HepG2 (cell line): Measurements from ENCODE around the gene CPM. TPM values are rescaled to one million over a fixed set of nuclear protein-coding genes. Genes with fewer than 3 reads are reported as not detected.

Source experiments
- HIC2 ChIP-seq: sonication (generic); formaldehyde crosslinking; IDR thresholded peaks from 2 replicates; pipeline ENCODE4 v1.9.0; 2022; ENCODE audit warnings: low read depth, missing genetic modification reagents
- HMGA1 ChIP-seq: sonication (generic); formaldehyde crosslinking; conservative IDR thresholded peaks from 2 replicates; pipeline ENCODE4 v1.4.0; 2020; ENCODE audit warnings: missing genetic modification reagents
- HOMEZ ChIP-seq: IDR thresholded peaks from 2 replicates; pipeline ENCODE4 v1.6.1; 2016; ENCODE audit warnings: low read depth
- KIAA2018 ChIP-seq: sonication (generic); formaldehyde crosslinking; IDR thresholded peaks from 2 replicates; pipeline ENCODE4 v1.5.0; 2020; ENCODE audit warnings: mild to moderate bottlenecking, missing genetic modification reagents, borderline replicate concordance
- MTA3 ChIP-seq: sonication (generic); formaldehyde crosslinking; IDR thresholded peaks from 2 replicates; pipeline ENCODE4 v1.4.0; 2020; ENCODE audit warnings: missing genetic modification reagents
- ZFAT ChIP-seq: sonication (generic); formaldehyde crosslinking; conservative IDR thresholded peaks from 2 replicates; pipeline ENCODE4 v1.8.1; 2023; ENCODE audit warnings: missing genetic modification reagents, inconsistent platforms
- ZNF512B ChIP-seq: sonication (generic); formaldehyde crosslinking; IDR thresholded peaks from 2 replicates; pipeline ENCODE4 v1.5.1; 2020; ENCODE audit warnings: missing genetic modification reagents, mild to moderate bottlenecking, borderline replicate concordance
- ZNF546 ChIP-seq: sonication (generic); formaldehyde crosslinking; conservative IDR thresholded peaks from 2 replicates; pipeline ENCODE4 v1.8.1; 2023; ENCODE audit warnings: mild to moderate bottlenecking, missing genetic modification reagents
- ZNF879 ChIP-seq: sonication (generic); formaldehyde crosslinking; IDR thresholded peaks from 2 replicates; pipeline ENCODE4 v1.8.1; 2023; ENCODE audit warnings: missing genetic modification reagents
- polyA plus RNA-seq, 8 experiments: library from polyadenylated mRNA; depleted of rRNA in 3 of 8; stranded (reverse) in 7 of 8; unstranded in 1 of 8; fragments of >200 nt; fragmentation: Illumina TruSeq in 4 of 8; extraction: Trizol in 4 of 8; gene quantifications; 2 replicates each; pipeline versions ENCODE4 v1.2.1 to v1.2.3, GENCODE V29; 2011 to 2016; ENCODE audit warnings: low read depth in 4 of 8, missing spikeins in 1 of 8, mixed read lengths in 1 of 8; ENCODE audit not compliant: insufficient read depth in 1 of 8
- total RNA-seq, 5 experiments: library from RNA; depleted of rRNA; stranded (reverse); fragments of >200 nt; fragmentation: Illumina TruSeq; extraction: Trizol; gene quantifications; 2 replicates each; pipeline ENCODE4 v1.2.3, GENCODE V29; 2016; ENCODE audit warnings: low read depth in 1 of 5
- TF ChIP-seq, protein P1 (sequence below): fragments of 450-650 bp; IDR thresholded peaks from 2 replicates; pipeline ENCODE4 v1.6.1; 2016

The CPM gene
- total and polyA plus RNA-seq, 2 of the 13 experiments (the other 11 are each of a cell fraction or from before 2014, with no cell fraction given), result not detected

- 0 out of 2 replicates have a peak, but pooled peaks have one; percentile 58 for TF ChIP-seq ZNF879 (CRISPR knock-in tag)
- TF ChIP-seq KIAA2018 (CRISPR knock-in tag), result no peak
- TF ChIP-seq ZFAT (CRISPR knock-in tag), result no peak
- TF ChIP-seq HIC2 (CRISPR knock-in tag), result peak; percentile 53; the same call in 1 of the 2 replicates
- TF ChIP-seq HOMEZ (CRISPR knock-in tag), result peak; percentile 40; the same call in 1 of the 2 replicates
- TF ChIP-seq, protein P1, sequence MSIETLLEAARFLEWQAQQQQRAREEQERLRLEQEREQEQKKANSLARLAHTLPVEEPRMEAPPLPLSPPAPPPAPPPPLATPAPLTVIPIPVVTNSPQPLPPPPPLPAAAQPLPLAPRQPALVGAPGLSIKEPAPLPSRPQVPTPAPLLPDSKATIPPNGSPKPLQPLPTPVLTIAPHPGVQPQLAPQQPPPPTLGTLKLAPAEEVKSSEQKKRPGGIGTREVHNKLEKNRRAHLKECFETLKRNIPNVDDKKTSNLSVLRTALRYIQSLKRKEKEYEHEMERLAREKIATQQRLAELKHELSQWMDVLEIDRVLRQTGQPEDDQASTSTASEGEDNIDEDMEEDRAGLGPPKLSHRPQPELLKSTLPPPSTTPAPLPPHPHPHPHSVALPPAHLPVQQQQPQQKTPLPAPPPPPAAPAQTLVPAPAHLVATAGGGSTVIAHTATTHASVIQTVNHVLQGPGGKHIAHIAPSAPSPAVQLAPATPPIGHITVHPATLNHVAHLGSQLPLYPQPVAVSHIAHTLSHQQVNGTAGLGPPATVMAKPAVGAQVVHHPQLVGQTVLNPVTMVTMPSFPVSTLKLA, result no peak
- no peak for TF ChIP-seq MTA3 (CRISPR knock-in tag)
- TF ChIP-seq ZNF512B (CRISPR knock-in tag), result peak; percentile 58
- TF ChIP-seq HMGA1, result no peak
- peak; percentile 79; the same call in 1 of the 2 replicates for TF ChIP-seq ZNF546 (CRISPR knock-in tag)
These were observed 128.0 kb downstream of the CPM start (continued) for GRCh38 chr12:68804657-68805591.
